Raji (cell line): ENCODE data around the gene DEFB125.

Source experiments
- POLR2A ChIP-seq: IDR thresholded peaks from 2 replicates; pipeline ENCODE4 v1.6.1; 2011; ENCODE audit warnings: low read depth, low read length, control low read depth; ENCODE audit not compliant: insufficient read depth

Gene DEFB125

GRCh38 chr20:117518-117917, 30.0 kb downstream of the DEFB125 start:
- no peak for TF ChIP-seq POLR2A

DNA sequence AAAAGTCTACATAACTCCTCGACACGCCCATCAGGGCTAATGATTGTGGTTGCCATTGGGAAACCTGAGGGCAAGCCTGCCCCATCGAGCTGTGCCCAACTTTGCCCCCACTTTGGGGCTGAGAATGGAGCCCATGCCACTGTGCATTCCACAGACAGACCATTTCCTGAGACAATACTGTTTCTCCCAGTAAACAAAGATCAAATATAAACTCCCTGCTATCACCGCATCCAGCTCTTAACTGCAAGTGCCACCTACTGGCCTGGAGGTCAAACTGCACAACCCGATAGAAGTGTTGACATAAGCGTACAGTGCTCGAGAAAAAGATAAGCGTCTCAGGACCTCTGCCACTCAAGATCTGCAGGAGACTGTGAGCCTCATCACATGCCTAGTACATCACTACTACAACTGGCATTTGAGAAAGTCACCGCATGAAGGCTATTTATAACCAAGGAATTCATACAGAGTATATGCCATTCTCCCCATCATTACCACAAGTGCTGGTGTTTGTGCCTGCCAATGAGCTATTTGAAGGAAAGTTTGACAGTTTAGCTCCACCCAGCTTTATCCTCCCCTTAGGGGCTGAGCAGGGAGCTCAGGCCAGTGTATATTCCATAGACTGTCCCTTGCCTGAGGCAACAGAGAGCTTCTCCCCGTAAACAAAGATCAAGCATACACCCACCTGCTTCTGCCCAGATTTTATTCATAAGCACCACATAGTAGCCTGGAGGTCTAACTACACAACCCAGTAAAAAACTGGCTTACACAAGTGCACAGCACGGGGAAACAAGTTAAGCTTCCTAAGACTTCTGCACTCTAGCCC, 50.4 kb downstream of the DEFB125 start:
- no peak for TF ChIP-seq POLR2A

- TF ChIP-seq POLR2A = no peak
Observed at GRCh38 chr20:142290-142689, 54.8 kb downstream of the DEFB125 start, which contains the start of gene DEFB126. TSS of gene DEFB126 (plus strand) at chr20:142590. CDS start at chr20:142629, 39 bp downstream.

DNA sequence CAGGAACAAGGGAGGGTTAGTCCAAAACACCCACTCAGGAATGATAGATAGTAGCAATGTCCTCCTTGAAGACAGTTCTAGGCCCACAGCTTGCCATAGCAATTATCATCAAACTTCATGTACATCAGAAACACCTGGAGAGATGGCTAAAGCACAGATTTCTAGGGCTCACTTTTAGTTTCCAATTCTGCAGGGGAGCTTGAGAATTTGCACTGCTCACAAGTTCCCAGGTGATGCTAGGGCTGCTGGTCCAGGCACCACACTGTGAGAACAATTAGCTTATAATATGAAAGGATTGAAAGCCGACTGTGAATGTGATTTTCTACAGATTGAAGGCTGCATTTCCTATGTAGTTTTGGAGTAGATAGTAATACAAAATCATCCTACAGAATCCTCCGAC, 58.4 kb downstream of the DEFB125 start:
- TF ChIP-seq POLR2A = no peak
